ENCODE results near the gene ATIC.
"Not testable (repeated sequence)": the region's sequence is repeated elsewhere in the genome, so short reads cannot be mapped to it uniquely, and the experiment has no call there.

ATIC gene

DNA sequence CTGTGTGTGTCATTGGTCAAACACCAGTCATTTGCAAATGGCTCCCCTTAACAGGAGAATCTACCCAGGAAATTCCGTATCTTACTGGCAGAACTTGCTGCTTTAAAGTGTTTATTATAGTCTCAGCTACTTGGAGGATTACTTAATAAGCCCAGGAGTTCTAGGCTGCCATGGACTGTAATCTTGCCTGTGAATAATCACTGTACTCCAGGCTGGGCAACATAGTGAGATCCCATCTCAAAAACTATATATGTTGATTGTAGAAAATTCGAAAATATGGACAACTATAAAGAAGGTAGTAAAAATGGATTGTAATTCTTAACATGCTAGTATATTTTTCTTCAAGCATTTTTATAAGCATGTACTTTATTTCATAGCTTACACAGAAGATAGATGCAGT lies 4.5 kb downstream of the ATIC start:
- no peak for DNase-seq

DNA sequence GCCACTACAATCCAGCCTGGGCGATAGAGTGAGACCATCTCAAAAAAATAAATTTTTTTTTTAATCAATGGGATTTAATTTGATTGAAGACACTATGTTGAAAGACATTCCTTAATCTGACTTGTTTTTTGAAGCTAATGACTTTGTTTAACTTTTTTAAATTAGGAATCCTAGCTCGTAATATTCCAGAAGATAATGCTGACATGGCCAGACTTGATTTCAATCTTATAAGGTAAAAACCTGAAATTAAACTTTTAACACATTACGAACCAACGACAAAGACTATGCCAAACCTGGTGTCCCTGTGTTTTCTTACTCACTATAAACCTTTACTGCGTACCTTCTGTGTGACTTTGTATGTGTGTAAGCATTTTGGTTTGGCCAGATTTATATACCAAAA lies 7.6 kb downstream of the ATIC start:
- DNase-seq, result no peak

DNA sequence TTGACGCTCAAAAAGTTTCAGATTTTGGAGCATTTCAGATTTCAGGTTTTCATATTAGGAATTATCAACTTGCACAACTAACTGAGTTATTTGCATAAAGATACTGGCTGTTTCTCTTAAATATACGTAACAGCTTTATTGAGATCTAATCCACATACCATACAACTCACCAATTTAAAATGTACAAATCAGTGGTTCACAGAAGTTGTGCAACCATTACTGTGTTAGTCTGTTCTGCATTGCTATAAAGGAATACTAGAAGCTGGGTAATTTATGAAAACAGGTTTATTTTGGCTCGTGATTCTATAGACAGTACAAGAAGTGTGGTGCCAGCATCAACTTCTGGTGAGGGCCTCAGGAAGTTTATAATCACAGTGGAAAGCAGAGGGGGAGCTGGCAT lies 8.2 kb downstream of the ATIC start:
- DNase-seq, result no peak

DNA sequence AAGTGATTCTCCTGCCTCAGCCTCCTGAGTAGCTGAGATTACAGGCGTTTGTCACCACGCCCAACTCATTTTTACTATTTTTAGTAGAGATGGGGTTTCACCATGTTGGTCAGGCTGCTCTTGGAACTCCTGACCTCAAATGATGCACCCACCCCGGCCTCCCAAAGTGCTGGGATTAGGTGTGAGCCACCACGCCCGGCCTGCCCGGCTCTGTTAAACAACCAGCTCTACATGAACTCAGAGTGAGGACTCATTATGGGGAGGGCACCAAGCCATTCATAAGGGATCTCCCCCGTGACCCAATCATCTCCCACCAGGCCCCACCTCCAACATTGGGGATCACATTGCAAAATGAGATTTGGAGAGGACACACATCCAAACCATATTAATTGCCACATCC lies 8.8 kb downstream of the ATIC start:
- no peak for DNase-seq

DNA sequence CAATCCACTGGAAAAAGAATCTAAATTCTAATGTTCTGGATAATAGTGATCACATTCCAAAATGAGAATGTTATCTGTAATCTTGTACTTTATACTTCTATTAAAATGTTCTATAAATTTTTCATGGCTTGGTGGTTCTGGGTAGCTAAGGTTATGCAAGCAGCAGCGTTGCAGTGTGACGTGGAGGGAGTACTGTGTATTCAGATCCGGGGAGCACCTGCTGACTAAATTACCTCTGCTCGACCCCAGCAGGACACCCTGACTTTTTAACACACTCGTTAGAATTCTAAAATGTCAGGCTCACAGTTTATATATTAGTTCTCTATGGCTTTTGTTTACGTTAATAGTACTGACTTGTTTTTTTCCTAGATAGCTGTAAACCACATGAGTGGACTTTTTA lies 13.0 kb downstream of the ATIC start:
- no peak for DNase-seq

DNA sequence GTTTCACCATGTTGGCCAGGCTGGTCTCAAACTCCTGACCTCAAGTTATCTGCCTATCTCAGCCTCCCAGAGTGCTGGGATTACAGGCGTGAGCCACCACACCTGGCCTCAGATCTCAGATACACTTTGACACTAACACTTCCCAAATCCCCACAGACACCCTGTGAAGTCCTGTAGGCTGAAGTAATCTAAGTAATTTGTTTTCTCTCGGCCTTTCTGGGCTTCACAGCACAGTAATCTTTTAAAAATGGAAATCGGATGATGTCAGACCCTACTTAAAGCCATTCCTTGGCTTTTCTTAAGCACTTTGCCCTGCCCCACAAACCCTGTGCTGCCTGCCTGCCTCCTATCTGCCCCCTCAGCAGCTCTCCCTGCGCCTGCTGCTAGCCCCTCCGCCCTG lies 16.2 kb downstream of the ATIC start:
- DNase-seq, result no peak

DNA sequence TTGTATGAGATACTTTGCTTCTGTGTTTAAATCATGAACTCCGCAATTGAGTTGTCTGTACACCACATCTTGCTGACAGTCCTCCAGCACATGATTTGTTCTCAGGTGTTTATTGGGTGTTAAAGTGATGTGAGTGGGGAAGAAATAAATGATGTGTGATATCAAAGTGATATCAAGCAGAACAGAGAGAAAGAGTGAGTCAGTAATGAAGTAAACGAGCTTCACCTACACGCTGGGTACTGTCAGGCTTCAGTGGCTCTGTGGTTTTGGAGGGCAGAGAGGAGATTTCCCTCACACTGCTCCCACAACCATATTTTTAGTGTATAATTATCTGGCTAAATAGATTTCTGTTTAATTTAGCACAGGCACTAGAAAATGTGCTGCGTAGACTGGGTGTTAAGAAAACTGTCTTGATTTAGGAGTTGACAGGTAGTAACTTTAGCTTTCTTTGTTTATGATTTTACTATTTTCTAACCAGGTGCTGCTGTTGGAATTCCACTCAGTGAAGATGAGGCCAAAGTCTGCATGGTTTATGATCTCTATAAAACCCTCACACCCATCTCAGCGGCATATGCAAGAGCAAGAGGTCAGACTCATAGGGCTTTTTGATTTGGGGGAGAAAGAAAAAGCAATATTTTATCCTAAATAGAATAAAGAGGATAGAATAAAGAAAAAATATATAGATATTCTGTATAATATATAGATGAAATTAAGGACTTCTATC lies 21.2 kb downstream of the ATIC start:
- no peak for DNase-seq

DNA sequence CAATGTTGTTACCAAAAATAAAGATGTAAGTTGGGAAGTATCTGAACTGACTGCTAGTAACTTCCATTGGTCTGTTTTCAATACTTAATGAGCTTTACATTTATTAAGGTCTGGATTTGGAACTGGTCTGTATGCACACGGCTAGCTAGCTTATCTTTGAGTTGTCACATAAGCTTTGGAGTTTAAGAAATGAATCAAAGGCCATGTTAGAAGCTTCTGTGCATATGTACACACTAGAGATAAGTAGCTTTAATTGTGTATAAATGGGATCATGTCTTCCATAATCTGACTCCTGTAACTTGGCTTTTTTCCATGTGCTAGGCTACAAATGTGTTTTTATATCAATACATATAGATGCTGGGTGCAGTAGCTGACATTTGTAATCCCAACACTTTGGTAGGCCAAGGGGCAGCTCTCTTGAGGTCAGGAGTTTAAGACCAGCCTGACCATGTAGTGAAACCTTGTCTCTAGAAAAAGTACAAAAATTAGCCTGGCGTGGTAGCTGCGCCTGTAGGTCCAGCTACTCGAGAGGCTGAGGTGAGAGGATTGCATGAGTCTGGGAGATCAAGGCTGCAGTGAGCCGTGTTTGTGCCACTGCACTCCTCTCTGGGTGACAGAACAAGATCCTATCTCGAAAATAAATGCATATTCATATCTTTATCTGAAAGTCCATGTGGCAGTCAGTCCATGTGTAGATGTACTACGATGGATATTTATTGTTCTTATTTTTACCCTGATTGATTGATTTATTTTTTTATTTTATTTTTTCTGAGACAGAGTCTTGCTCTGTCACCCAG lies 27.2 kb downstream of the ATIC start:
- no peak for DNase-seq

DNA sequence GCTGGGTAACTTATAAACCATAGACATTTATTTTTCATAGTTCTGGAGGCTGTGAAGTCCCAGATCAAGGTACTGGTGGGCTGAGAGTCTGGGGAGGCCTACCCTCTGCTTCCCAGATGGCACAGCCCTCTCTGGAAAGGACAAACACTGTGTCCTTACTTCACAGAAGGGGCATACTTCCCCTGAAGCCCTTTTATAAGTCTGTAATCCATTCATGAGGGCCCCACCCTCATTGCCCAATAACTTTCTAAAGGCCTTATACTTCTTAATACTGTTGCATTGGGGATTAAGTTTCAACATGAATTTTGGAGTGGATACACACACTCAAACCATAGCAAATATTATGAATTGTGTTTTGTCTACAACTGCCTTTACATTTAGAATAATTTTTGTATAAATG lies 36.0 kb downstream of the ATIC start:
- DNase-seq, result no peak

DNA sequence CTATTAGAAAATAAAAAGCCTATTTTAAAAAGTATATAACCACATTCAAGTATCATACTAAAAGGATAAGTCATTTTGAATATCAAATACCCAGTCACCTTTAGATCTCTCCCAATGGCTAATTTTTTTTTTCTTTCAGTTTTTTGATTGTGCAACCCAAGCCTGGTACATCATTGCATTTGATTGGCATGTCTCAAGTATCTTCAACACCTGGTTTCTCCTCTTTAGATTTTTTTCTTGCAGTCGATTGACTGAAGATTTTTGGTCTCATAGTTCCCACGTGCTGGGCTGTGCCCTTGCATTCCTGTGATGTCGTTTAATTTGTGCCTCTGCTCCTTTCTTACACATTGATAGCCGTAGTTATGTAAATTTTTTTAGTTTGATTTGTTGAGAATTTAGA lies 40.7 kb downstream of the ATIC start:
- no peak for DNase-seq

DNA sequence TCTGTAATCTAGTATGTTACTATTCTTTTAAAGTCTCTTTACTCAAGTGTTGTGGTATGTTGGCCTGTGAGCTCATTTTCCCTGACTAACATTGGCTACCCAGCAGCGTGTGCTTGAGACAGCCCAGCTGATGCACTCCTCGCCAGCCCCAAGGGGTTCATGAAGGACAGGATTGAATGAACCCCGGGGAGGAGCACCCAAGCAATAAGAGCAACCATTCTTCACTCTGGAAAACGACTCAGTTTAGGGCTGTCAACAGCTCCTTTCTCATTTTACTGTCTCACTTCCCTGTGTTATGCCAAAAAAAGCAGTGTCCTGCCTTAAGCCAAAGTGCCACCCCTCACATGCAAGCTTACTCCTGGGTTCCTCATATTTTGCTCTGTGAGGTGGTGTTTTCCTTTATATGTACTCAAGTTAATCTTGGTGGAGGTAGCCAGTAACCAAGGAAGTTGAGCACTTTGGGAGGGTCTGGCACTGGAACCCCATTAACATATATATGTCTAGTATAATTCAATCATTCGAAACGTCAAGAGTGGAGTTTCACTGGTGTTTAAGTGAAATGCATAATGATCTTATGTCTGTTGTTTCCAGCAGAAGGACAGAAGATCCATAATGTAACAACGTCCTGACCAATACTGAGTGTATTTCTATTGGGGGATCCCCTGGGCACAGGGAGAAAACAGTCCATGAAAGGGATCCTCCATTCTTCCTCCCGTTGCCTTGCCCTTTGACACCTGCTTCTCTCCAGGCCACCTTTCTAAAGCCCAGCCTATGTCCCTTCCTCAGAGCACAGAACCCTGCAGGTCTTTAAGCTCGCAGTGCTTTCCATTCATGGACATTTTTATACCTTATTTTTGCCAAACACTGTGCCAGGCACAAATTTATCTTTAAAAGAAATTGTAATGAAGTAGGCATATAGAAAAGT lies 43.2 kb downstream of the ATIC start:
- DNase-seq, result no peak

DNA sequence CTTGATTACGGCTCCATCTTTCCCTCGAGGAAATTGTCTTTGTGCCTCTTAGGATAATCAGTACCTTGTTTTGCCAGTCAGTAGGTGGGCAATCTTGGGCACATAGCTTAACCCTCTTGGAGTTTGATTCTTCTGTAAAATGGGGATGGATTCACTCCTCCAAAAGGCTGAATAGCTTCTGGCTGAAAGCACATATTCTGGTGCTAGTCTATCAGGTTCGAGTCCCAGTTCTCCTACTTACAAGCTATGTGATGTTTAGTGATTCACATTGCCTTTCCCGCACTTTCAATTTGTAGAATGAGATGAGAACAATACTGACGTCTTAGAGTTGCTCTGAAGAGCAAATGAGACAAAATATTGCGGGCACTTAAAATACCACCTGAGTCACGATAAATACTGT lies 43.9 kb downstream of the ATIC start:
- no peak for DNase-seq

DNA sequence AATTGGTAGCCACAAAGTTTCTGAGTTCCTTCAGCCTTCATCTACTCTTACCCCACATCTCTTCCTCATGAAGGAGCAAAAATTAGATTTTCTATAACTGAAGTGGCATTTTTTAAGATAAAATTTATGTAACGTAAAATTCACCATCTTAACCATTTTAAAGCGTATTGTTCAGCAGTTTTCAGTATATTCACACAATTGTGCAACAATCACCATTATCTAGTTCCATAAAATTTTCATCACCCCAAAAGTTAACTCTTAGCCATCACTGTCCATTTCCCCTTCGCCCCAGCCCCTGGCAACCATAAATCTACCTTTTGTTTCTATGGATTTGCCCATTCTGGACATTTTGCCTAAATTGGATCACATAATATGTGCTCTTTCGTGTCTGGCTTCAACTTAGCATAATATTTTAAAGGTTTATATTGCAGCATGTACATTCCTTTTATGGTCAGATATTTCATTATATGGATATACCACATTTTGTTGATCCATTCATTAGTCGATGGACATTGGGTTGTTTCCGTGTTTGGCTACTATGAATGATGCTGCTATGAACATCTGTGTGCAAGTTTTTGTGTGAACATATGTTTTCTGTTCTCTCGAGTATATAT lies 44.6 kb downstream of the ATIC start:
- no peak for DNase-seq

DNA sequence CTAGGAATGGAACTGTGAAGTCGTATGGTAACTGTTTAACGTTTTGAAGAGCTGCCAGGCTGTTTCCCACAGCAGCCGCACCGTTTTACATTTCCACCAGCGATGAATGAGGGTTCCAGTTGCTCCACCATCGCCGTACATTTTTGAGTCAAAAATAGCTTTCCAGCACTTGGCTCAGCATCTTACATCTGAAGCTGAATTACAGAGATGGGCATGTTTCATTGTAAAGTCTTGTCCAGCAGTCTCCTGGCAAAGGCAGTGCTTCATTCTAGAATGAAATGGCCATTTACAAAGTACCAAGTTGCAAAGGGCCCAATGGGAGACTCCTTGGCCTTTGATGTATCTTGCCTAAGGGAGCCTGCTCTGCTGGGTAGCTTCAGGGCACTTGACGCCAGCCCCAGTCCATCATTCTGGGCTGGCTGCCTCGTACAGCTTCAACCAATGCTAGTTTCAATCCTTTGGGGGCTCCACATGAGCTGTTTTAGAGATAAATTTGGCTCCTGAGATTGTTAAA lies 45.1 kb downstream of the ATIC start:
- no peak for DNase-seq

DNA sequence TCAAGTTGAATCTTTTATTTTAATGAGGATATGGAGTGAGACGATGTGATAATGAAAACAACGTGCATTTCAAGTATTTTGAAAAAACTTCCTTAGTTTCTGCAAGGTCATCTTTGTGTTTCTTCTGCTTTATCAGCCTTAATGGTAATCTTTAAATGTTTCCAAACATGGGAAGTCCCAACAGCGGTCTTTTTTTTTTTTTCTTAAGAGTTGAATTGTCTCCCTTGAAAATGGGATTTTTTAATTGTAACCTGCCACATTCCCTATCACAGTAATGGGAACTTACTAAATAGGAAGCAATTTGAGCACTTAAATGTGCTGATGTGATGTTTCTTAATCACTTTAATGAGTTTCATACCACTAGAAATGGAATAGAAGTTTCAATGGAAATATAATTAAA lies 45.8 kb downstream of the ATIC start:
- DNase-seq, result no peak

DNA sequence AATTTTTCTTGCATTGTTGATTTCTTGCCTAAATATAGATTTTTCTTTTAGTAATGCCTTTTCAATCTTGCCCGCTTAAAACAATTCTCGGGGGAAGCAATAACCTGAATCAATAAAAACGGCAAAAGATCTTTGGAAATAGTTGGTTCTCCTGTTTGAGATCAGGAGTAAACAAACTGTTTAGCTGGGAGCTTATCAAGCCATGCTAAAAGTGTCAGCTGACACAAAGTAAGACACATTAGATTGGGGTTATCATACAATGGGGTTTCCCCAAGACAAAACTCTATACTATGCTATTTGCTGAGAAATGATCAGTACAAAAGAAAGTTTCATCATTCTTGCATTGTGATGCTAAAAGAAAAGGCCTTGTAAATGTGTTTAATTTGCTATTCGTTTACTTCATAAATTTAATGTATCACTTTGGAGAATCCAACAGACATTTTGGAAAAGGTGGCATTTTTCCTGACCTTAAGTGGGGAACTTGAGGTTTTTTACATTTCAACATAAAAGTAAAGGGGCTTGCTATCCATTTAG lies 46.5 kb downstream of the ATIC start:
- no peak for DNase-seq

DNA sequence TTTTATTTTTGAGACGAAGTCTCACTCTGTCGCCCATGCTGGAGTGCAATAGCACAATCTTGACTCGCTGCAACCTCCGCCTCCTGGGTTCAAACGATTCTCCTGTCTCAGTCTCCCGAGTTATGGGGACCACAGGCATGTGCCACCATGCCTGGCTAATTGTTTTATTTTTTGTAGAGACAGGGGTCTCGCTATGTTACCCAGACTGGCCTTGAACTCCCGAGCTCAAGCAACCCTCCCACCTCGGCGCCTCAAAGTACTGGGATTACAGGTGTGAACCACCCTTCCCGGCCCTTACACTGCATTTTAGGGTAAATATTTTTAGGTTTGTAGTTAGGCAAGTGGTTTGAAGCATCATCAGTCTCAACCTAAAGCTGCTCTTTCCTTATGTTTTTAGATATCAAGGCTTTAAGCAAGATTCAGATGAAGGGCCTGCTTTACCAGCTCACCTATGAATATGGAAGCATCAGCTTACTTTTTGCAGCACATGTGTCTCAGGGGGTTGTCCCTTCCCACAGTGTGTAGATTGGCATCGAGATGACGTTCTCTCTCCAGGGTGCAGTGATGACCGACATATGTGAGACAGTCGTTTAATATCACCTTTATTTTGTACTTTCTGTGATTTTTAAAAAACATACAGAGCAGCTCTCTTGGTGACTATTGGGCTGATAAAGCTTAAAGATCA lies 47.2 kb downstream of the ATIC start:
- no peak for DNase-seq

DNA sequence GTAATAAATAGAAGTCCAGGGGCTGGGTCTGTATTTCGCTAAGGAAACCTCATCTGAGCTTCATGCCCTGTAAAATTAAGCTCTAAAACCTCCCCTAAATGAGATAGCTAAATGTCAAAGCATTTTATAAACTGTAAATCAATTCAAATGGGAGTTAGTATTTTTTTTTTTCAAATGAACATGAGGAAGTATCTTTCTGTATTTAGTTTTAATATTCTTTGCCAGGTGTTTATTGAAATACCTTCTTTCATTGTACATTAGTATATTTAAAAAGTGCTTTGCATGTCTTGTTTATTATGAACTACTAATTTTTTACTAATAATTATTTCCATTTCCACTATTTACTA lies 47.7 kb downstream of the ATIC start:
- no peak for DNase-seq

DNA sequence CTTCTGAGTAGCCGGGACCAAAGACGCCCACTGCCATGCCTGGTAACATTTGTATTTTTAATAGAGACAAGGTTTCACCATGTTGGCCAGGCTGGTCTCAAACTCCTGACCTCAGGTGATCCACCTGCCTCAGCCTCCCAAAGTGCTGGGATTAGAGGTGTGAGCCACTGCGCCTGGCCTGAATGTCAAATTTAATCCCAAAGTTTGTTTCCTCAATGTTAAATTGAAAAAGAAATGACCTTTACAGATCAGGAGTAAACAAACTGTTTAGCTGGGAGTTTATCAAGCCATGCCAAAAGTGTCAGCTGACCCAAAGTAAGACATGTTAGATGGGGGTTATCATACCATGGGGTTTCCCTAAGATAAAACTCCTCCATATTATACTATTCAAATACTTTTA lies 48.2 kb downstream of the ATIC start:
- not testable (repeated sequence) for DNase-seq

DNA sequence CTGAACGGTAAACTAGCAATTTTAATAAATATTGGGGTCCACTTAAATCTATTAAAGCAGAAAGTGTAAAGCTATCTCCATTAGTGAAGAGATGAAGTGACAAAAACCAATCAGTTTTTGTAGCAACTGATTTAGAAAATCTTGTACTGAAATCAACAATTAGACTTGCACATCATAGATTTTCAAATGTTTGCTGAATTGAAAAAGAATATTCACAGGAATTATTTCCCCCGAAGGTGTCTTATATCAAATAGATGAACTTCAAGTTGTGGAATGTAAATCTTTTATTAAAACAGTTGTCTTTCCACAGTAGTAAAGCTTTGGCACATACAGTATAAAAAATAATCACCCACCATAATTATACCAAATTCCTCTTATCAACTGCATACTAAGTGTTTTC lies 48.7 kb downstream of the ATIC start:
- DNase-seq, result no peak

DNA sequence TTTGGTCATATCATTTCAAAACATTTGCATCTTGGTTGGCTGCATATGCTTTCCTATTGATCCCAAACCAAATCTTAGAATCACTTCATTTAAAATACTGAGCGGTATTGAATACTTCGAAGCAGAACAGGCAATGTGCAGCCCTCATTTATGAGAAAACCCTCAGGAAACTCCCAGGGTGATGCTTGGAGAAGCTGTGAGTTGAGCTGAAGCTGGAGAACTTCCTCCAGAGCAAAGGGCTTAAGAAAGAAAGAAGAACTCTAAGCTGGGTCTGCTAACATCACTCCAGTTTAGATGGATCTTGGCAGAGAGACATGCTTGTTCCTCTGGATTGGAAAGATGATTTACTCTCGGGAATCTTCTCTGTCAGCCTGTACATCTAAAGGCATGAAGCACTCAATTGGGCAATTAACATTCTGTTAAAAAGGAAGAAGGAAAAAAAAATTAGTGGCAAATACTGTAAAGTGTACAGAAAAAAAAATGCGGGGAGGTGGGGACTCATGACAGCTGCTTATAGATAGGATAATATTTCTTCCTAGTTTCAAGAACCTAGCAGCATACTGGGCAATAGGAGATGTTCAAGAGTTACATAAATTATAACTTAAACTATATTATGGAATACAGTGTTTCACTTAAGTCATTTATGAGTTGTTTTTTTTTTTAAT lies 49.5 kb downstream of the ATIC start:
- DNase-seq, result no peak
